NCI-H774 (cell line): ENCODE data around the gene GAGE12F.
"Not testable (repeated sequence)": the region's sequence is repeated elsewhere in the genome, so short reads cannot be mapped to it uniquely, and the experiment has no call there.

Experiments
- DNase-seq: peaks from one replicate; lab custom pipeline; 2025; lab: John Stamatoyannopoulos, UW

GAGE12F gene, protein sequence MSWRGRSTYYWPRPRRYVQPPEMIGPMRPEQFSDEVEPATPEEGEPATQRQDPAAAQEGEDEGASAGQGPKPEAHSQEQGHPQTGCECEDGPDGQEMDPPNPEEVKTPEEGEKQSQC

GRCh38 chrX:49560542-49560941 lies at the start of gene GAGE12F:
TSS of gene GAGE12F (plus strand) at chrX:49560842. CDS start at chrX:49561997, 1,155 bp downstream.
- DNase-seq = not testable (repeated sequence)

DNA sequence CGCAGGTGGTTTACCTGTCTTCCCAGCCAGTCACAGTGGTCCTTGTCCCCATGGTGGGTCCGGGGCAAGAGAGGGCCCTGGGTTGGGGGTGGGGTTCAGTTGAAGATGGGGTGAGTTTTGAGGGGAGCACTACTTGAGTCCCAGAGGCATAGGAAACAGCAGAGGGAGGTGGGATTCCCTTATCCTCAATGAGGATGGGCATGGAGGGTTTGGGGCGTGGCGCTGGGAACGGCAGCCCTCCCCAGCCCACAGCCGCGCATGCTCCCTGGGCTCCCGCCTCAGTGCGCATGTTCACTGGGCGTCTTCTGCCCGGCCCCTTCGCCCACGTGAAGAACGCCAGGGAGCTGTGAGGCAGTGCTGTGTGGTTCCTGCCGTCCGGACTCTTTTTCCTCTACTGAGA lies 28.8 kb upstream of the GAGE12F start, which contains the start of gene GAGE12C:
TSS of gene GAGE12C (plus strand) at position 301 of the 400 bp plus-strand sequence. CDS start 1,155 bp downstream, outside the sequence.
- DNase-seq = not testable (repeated sequence)

DNA sequence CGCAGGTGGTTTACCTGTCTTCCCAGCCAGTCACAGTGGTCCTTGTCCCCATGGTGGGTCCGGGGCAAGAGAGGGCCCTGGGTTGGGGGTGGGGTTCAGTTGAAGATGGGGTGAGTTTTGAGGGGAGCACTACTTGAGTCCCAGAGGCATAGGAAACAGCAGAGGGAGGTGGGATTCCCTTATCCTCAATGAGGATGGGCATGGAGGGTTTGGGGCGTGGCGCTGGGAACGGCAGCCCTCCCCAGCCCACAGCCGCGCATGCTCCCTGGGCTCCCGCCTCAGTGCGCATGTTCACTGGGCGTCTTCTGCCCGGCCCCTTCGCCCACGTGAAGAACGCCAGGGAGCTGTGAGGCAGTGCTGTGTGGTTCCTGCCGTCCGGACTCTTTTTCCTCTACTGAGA lies 19.2 kb upstream of the GAGE12F start, which contains the start of gene GAGE12D:
TSS of gene GAGE12D (plus strand) at position 301 of the 400 bp plus-strand sequence. CDS start 1,155 bp downstream, outside the sequence.
- not testable (repeated sequence) for DNase-seq

- DNase-seq = not testable (repeated sequence)
These were observed 9.7 kb upstream of the GAGE12F start, which contains the start of gene GAGE12E for GRCh38 chrX:49550989-49551388. TSS of gene GAGE12E (plus strand) at chrX:49551289. CDS start at chrX:49552444, 1,155 bp downstream.

- DNase-seq = not testable (repeated sequence)
These were observed 8.1 kb downstream of the GAGE12F start for GRCh38 chrX:49568728-49569127.

- DNase-seq = not testable (repeated sequence)
These were observed 8.5 kb downstream of the GAGE12F start for GRCh38 chrX:49569152-49569551.

GRCh38 chrX:49570100-49570499 lies 9.5 kb downstream of the GAGE12F start, which contains the start of gene GAGE12G:
TSS of gene GAGE12G (plus strand) at chrX:49570400. CDS start at chrX:49571555, 1,155 bp downstream.
- not testable (repeated sequence) for DNase-seq

- DNase-seq = not testable (repeated sequence)
These were observed 19.0 kb downstream of the GAGE12F start, which contains the start of gene GAGE12H for GRCh38 chrX:49579649-49580048. TSS of gene GAGE12H (plus strand) at chrX:49579949. CDS start at chrX:49581104, 1,155 bp downstream.

- DNase-seq = not testable (repeated sequence)
These were observed 28.6 kb downstream of the GAGE12F start, which contains the start of gene GAGE2A for GRCh38 chrX:49589196-49589595. TSS of gene GAGE2A (plus strand) at chrX:49589496. CDS start at chrX:49590651, 1,155 bp downstream.

DNA sequence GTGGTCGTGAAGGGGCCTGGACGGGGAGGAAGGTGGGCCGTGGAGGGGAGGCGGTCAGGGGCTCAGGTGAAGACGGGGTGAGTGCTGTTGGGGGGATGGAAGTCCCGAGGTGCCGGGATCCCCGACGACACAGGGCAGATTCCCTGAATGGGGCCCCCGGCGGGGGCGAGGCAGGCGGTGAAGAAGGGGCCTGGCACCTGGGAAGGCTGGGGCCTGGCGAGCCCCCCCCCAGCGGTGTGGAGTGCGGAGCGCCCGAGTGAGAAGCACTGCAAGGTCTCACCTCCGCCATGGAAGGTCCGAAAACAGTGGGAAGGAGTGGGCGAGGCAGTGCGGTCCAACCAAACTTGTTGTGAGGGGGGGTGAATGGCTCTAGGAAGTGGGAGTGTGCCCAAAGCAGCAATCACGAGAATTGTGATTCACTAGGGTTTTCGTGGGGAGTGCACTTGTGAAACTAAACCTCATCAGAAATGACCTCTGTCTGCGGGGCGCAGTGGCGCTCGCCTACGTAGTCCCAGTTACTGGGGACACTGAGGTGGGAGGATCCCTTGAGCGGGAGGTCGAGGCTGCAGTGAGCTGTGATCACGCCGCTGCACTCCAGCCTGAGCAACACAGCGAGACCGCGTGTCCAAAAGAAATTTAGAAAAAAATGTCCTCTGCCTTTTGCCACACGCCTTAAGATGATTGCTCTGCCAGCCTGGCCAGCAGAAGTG lies 29.3 kb downstream of the GAGE12F start:
- DNase-seq = not testable (repeated sequence)

DNA sequence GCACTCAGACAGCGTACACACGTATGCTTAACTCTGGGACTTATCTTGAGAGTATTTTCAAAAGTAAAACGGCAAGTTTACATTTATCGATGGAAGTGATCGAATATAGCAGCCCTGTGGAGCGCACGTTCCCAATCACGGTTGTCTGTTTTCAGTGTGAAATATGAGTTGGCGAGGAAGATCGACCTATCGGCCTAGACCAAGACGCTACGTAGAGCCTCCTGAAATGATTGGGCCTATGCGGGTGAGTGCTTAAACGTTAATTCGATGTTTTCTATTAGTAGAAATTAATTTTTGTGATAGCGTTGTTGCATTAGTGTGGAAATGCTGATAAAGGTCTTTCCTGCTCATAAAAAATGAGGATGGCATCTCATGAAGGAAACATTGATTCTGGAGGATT lies 29.8 kb downstream of the GAGE12F start:
- DNase-seq = not testable (repeated sequence)

GRCh38 chrX:49598720-49599119 lies 38.1 kb downstream of the GAGE12F start, which contains the start of gene GAGE1:
TSS of gene GAGE1 (plus strand) at chrX:49599020. CDS start at chrX:49600175, 1,155 bp downstream.
- DNase-seq = not testable (repeated sequence)

DNA sequence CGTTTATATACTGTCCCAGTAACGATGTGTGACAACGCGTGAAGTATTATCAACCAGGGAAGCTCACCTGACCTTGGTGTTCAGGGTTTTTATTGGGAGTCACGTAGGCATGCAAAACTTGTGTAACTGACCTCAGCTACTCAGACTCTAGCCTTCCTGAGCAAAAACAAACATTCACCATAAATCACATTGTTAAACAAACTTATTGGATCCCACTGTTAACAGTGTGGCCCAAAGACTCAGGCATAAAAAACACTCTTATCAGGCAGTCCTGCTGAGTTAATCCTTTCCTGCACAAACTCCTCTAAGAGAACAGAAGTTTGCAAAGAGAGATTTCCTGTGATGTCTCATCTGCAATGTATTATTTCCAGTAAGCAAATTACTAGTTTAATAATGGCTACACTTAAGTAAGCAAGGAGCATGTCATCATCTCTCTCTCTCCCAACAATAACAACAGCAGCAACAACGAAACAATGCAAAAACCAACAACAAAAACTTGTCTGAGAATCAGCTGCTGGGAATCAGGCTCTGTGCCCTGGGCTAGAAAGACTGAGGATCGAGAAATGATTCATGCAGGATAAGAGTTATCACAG lies 50.2 kb downstream of the GAGE12F start:
- DNase-seq = no peak
